SU-DHL-6 (cell line): ENCODE results near the gene HSBP1.

Experiments
- EZH2phosphoT487 ChIP-seq: fragments of 200-600 bp; sonication (generic), shearing (Covaris generic); conservative IDR thresholded peaks from 2 replicates; pipeline ENCODE4 v1.6.1; 2018; ENCODE audit warnings: mild to moderate bottlenecking, antibody characterized with exemption, low read length, moderate library complexity, mixed read lengths
- TF ChIP-seq, protein P1 (sequence below): fragments of 200-600 bp; sonication (generic); IDR thresholded peaks from one replicate; pipeline ENCODE4 v1.5.1; 2017; ENCODE audit warnings: antibody characterized with exemption, mild to moderate bottlenecking, low read length, moderate library complexity; ENCODE audit not compliant: insufficient read depth, poor library complexity, severe bottlenecking

- TF ChIP-seq, protein P1, sequence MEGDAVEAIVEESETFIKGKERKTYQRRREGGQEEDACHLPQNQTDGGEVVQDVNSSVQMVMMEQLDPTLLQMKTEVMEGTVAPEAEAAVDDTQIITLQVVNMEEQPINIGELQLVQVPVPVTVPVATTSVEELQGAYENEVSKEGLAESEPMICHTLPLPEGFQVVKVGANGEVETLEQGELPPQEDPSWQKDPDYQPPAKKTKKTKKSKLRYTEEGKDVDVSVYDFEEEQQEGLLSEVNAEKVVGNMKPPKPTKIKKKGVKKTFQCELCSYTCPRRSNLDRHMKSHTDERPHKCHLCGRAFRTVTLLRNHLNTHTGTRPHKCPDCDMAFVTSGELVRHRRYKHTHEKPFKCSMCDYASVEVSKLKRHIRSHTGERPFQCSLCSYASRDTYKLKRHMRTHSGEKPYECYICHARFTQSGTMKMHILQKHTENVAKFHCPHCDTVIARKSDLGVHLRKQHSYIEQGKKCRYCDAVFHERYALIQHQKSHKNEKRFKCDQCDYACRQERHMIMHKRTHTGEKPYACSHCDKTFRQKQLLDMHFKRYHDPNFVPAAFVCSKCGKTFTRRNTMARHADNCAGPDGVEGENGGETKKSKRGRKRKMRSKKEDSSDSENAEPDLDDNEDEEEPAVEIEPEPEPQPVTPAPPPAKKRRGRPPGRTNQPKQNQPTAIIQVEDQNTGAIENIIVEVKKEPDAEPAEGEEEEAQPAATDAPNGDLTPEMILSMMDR: no peak
- TF ChIP-seq EZH2phosphoT487: no peak
Measured at GRCh38 chr16:83813823-83814658, 6.3 kb downstream of the HSBP1 start.
